ENCODE measurements around the gene TXN.
A peak's percentile ranks its signal among the peaks of the same experiment; 100 is the strongest.

The TXN gene

DNA sequence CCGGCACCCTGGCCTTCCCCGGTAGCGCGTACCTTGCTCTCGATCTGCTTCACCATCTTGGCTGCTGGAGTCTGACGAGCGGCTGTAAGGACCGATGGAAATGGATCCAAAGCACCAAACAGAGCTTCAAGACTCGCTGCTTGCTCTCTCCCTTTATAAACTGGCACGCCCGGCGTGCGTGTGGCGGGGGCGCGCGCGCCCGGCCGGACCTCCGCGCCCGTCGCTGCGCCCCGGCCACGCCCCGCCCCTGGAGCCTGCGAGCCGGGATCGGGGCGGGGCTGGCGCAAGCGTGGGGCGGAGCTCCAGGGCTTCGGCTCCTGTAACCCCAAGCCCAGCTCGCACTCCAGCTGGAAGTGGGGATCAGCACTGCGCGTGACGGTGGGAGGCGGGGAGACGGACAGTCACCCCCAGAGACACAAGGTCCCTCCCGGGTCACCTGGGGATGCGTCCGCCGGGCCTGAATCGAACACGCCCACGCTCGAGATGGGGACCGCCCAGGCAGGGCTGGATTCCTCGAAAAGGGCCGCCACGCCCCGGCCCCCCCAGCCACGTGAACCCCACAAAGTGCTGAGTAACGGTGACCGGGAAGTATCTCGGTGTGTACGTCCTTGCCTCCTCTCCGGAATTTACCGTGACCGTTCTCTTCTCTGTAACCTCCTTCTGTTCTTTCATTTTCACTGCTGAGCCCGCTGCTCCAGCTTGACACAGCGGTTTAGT lies at the start of gene TXN:
Gene TXN, minus strand, starts transcription at position 128 of the 717 bp plus-strand sequence. Its CDS starts 72 bp downstream, at position 56.
- H3K36me3 Mint-ChIP-seq (ENCODE audit: low read depth) = peaks cover 13% of the 10 kb centered on the region
- H3K4me3 Mint-ChIP-seq = peak within 1 kb of the TSS; percentile 96
- H3K27me3 Mint-ChIP-seq (ENCODE audit: low read depth) = peaks cover 11% of the 10 kb centered on the region
- peak within 1 kb of the TSS; percentile 99 for H3K27ac Mint-ChIP-seq
- H3K4me1 Mint-ChIP-seq (ENCODE audit: low read depth) = peaks cover 46% of the 10 kb centered on the region
- no peaks in the 10 kb centered on the region for H3K9me3 Mint-ChIP-seq

DNA sequence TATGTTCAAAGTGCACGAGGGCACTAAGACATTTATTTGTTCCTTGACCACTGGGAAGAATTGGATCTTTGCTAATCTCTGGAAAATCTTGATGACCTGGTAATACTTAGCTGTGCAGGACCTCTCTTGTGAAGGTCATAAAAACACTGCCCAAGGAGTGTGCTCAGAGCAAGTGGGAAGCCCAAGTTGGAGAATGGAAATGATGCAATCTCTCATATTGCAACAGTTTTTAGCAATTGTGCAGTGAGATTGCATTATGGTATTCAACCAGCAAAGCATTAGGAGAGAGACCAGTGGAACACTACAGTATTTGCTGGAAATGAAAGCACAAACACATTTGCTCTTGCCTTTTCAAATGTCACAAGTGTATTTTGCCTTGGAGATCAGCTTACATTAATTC lies 46.8 kb upstream of the TXN start:
- Mint-ChIP-seq H3K9me3 (no peaks in the 10 kb centered on the region), H3K4me1 (ENCODE audit: low read depth) (peaks cover 1% of the 10 kb centered on the region), H3K4me3 (no peak overlapping the region), H3K36me3 (ENCODE audit: low read depth) (no peaks in the 10 kb centered on the region), H3K27me3 (ENCODE audit: low read depth) (peaks cover 22% of the 10 kb centered on the region), H3K27ac (no peak overlapping the region)

GRCh38 chr9:110298043-110298605 lies 41.8 kb upstream of the TXN start:
- H3K4me3 Mint-ChIP-seq = no peak overlapping the region
- H3K27ac Mint-ChIP-seq = no peak overlapping the region
- no peaks in the 10 kb centered on the region for H3K9me3 Mint-ChIP-seq
- no peaks in the 10 kb centered on the region for H3K4me1 Mint-ChIP-seq (ENCODE audit: low read depth)
- peaks cover 9% of the 10 kb centered on the region for H3K27me3 Mint-ChIP-seq (ENCODE audit: low read depth)
- no peaks in the 10 kb centered on the region for H3K36me3 Mint-ChIP-seq (ENCODE audit: low read depth)

- H3K4me1 Mint-ChIP-seq (ENCODE audit: low read depth) = no peaks in the 10 kb centered on the region
- no peak overlapping the region for H3K27ac Mint-ChIP-seq
- H3K36me3 Mint-ChIP-seq (ENCODE audit: low read depth) = no peaks in the 10 kb centered on the region
- H3K4me3 Mint-ChIP-seq = no peak overlapping the region
- no peaks in the 10 kb centered on the region for H3K27me3 Mint-ChIP-seq (ENCODE audit: low read depth)
- H3K9me3 Mint-ChIP-seq = no peaks in the 10 kb centered on the region
Observed at GRCh38 chr9:110293248-110293647, 36.9 kb upstream of the TXN start.

- Mint-ChIP-seq H3K4me1 (ENCODE audit: low read depth) (no peaks in the 10 kb centered on the region), H3K27me3 (ENCODE audit: low read depth) (no peaks in the 10 kb centered on the region), H3K9me3 (no peaks in the 10 kb centered on the region), H3K4me3 (no peak overlapping the region), H3K36me3 (ENCODE audit: low read depth) (no peaks in the 10 kb centered on the region), H3K27ac (no peak overlapping the region)
Observed at GRCh38 chr9:110291921-110292557, 35.7 kb upstream of the TXN start.

- Mint-ChIP-seq H3K4me3 (no peak overlapping the region), H3K27ac (no peak overlapping the region), H3K27me3 (ENCODE audit: low read depth) (no peaks in the 10 kb centered on the region), H3K36me3 (ENCODE audit: low read depth) (no peaks in the 10 kb centered on the region), H3K9me3 (no peaks in the 10 kb centered on the region), H3K4me1 (ENCODE audit: low read depth) (peaks cover 2% of the 10 kb centered on the region)
Observed at GRCh38 chr9:110290001-110290400, 33.7 kb upstream of the TXN start.

DNA sequence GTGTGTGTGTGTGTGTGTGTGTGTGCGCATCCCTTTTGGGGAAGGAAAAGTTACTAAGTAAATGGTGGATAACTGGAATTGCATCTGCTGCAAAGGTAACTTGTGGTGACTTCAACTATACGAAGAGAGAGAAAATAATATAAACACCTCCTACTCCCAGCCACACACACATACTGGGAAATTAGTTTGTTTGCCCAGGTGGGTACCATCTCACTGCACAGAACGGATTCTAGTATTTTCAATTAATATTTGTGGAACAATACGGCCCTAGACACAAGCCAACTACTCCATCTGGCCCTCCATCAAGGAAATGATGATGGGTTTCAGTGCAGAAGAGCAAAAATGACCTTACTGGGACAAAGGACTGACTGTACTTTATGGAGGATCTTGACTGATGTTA lies 32.2 kb upstream of the TXN start:
- no peaks in the 10 kb centered on the region for H3K9me3 Mint-ChIP-seq
- no peak overlapping the region for H3K27ac Mint-ChIP-seq
- no peaks in the 10 kb centered on the region for H3K36me3 Mint-ChIP-seq (ENCODE audit: low read depth)
- no peak overlapping the region for H3K4me3 Mint-ChIP-seq
- no peaks in the 10 kb centered on the region for H3K27me3 Mint-ChIP-seq (ENCODE audit: low read depth)
- peaks cover 2% of the 10 kb centered on the region for H3K4me1 Mint-ChIP-seq (ENCODE audit: low read depth)

DNA sequence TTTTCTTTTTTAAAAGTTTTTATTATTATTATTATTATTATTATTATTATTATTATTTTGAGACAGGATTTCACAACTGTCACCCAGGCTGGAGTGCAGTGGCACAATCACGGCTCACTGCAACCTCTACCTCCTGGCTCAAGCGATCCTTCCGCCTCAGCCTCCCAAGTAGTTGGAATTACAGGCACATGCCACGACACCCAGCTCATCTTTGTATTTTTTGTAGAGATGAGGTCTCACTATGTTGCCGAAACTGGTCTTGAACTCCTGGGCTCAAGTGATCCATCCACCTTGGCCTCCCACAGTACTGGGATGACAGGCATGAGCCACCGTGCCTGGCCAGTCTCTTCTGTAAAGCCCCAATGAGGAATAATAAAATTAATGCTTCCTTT lies 31.0 kb upstream of the TXN start:
- Mint-ChIP-seq H3K4me3 (no peak overlapping the region), H3K27ac (no peak overlapping the region), H3K36me3 (ENCODE audit: low read depth) (no peaks in the 10 kb centered on the region), H3K27me3 (ENCODE audit: low read depth) (no peaks in the 10 kb centered on the region), H3K4me1 (ENCODE audit: low read depth) (peaks cover 2% of the 10 kb centered on the region), H3K9me3 (no peaks in the 10 kb centered on the region)

DNA sequence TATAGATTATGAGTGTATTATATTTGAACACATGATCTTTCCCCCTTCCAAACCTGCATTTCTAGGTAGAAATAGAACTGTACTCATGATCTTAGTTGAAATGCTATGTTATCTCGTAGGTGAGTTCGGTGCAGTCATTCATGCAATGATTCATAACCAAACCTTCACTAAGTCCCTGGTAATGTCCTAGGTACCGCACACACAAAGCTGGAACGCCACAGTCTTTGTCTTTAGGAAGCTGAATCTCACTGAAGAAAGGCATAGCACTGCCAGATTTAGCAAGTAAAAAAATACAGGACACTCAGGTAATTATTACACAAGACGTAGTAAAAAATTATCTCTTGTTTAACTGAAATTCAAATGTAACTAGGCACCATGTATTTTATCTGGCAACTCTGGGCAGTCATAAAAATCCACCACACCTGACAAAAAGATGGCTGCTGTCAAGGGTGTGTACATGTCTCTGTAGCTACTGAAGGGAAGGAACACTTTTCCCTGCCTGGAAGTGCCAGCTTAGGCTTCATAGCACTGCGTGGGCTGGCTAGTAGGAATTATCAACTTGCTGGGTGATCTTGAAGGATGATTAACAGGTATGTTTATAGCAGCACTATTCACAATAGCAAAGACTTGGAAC lies 28.0 kb upstream of the TXN start:
- Mint-ChIP-seq H3K36me3 (ENCODE audit: low read depth) (no peaks in the 10 kb centered on the region), H3K9me3 (no peaks in the 10 kb centered on the region), H3K27ac (no peak overlapping the region), H3K27me3 (ENCODE audit: low read depth) (no peaks in the 10 kb centered on the region), H3K4me1 (ENCODE audit: low read depth) (peaks cover 2% of the 10 kb centered on the region), H3K4me3 (no peak overlapping the region)

DNA sequence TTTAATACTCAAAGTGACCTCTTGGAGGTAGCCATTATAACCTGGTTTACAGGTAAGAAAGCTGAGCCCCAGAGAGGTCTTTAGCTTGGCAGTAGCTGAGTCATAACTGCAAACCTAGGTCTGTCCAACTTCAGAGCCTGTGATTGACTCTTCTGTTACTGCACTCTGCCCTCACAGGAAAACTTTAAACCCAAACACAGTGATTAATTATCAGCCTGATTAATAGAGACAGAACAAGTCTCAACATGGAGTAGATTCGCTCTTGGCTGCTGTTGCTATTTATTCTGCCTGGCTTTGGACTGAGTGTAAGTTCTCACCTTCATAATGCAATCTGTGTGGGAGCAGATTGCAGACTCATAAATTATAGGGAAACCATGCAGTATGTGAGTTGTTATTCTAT lies 27.4 kb upstream of the TXN start:
- Mint-ChIP-seq H3K27me3 (ENCODE audit: low read depth) (no peaks in the 10 kb centered on the region), H3K36me3 (ENCODE audit: low read depth) (no peaks in the 10 kb centered on the region), H3K4me1 (ENCODE audit: low read depth) (peaks cover 2% of the 10 kb centered on the region), H3K4me3 (no peak overlapping the region), H3K27ac (no peak overlapping the region), H3K9me3 (no peaks in the 10 kb centered on the region)

DNA sequence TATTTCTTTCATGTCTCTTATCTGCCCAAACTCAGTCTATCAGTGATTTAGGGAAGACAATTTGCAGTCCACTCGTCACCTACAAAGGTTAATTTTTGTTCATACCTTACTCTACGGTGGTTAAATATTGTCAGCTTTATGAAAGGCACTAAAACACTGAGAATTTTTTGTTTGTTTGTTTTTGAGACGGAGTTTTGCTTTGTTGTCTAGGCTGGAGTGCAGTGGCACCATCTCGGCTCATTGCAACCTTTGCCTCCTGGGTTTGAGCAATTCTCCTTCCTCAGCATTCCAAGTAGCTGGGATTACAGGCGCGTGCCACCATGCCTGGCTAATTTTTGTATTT lies 26.4 kb upstream of the TXN start:
- no peaks in the 10 kb centered on the region for H3K9me3 Mint-ChIP-seq
- H3K4me1 Mint-ChIP-seq (ENCODE audit: low read depth) = peaks cover 2% of the 10 kb centered on the region
- H3K36me3 Mint-ChIP-seq (ENCODE audit: low read depth) = no peaks in the 10 kb centered on the region
- H3K4me3 Mint-ChIP-seq = no peak overlapping the region
- no peaks in the 10 kb centered on the region for H3K27me3 Mint-ChIP-seq (ENCODE audit: low read depth)
- no peak overlapping the region for H3K27ac Mint-ChIP-seq

- H3K27ac Mint-ChIP-seq = no peak overlapping the region
- no peaks in the 10 kb centered on the region for H3K36me3 Mint-ChIP-seq (ENCODE audit: low read depth)
- no peak overlapping the region for H3K4me3 Mint-ChIP-seq
- H3K4me1 Mint-ChIP-seq (ENCODE audit: low read depth) = peaks cover 2% of the 10 kb centered on the region
- no peaks in the 10 kb centered on the region for H3K9me3 Mint-ChIP-seq
- no peaks in the 10 kb centered on the region for H3K27me3 Mint-ChIP-seq (ENCODE audit: low read depth)
Observed at GRCh38 chr9:110282018-110282738, 25.9 kb upstream of the TXN start.

DNA sequence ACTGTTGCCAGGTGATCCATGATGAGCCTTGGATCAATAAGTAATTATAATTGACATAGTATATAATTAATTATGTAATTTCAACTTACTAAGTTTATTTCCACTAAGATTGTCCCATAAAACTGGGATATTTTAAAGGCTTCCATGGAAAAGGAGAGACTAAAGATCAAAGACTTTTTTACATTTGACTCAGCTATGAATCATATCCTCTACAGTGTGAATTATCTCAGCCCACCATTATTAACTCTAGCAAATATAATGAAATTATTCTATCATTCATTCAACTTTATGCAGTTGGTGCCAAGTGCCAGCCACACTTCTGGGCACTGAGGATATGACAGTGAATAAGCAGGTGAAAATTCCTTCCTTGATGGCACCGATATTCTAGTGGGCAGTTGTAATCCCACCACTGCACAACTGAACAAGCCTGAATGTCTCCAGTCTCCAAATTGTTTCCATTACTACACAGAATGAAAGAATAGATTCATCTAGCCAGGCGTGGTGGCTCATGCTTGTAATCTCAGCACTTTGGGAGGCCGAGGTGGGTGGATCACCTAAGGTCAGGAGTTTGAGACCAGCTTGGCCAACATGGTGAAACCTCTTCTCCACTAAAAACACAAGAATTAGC lies 21.9 kb upstream of the TXN start:
- H3K36me3 Mint-ChIP-seq (ENCODE audit: low read depth) = no peaks in the 10 kb centered on the region
- H3K27ac Mint-ChIP-seq = no peak overlapping the region

DNA sequence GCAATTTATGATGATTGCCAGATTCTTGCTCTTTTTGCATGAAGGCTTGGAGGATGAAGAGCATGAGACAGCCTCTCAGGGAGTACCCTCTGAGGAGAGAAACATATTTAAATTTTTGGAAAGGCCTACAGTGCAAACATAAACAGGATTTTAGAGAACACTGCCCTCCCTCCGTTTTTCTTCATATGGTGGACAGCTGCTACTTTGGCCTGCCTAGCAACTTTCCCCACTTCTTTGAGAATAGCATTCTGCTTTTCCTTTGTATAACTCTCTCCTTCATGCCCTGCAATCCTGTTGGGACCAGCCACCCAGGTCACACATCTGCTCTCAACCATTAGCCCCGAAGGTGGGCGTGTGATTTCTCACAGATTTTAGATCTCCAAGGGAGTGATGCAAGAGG lies 20.5 kb upstream of the TXN start:
- Mint-ChIP-seq H3K27me3 (ENCODE audit: low read depth) (peaks cover 12% of the 10 kb centered on the region), H3K27ac (no peak overlapping the region), H3K4me3 (no peak overlapping the region), H3K9me3 (no peaks in the 10 kb centered on the region), H3K4me1 (ENCODE audit: low read depth) (no peaks in the 10 kb centered on the region), H3K36me3 (ENCODE audit: low read depth) (no peaks in the 10 kb centered on the region)

More for the DNA sequence above, 21.9 kb upstream of the TXN start:
- Mint-ChIP-seq H3K4me3 (no peak overlapping the region), H3K4me1 (ENCODE audit: low read depth) (no peaks in the 10 kb centered on the region), H3K9me3 (no peaks in the 10 kb centered on the region), H3K27me3 (ENCODE audit: low read depth) (peaks cover 6% of the 10 kb centered on the region)
